H9 (cell line): ENCODE measurements around the gene GSG1L. TPM values are rescaled to one million over a fixed set of nuclear protein-coding genes. Genes with fewer than 3 reads are reported as not detected.

Experiments used
- DNase-seq: peaks from one replicate; pipeline ENCODE4 v3.0.0-alpha.2; 2017
- H2AFZ ChIP-seq: one replicate; pipeline ENCODE4 v1.6.1; 2013; ENCODE audit warnings: mild to moderate bottlenecking, low read length, control low read depth, moderate library complexity
- H2AK5ac ChIP-seq: 2 replicates; pipeline ENCODE4 v1.6.1; 2013; ENCODE audit warnings: low read length, control low read depth, mixed read lengths; ENCODE audit not compliant: insufficient read length
- H2BK120ac ChIP-seq: one replicate; pipeline ENCODE4 v1.6.1; 2013; ENCODE audit warnings: low read depth, mild to moderate bottlenecking, low read length, control low read depth, inconsistent platforms; ENCODE audit not compliant: poor library complexity, severe bottlenecking
- H2BK12ac ChIP-seq: 2 replicates; pipeline ENCODE4 v1.6.1; 2013; ENCODE audit warnings: low read length, control low read depth, mixed read lengths, low read depth; ENCODE audit not compliant: insufficient read length
- H2BK15ac ChIP-seq: 2 replicates; pipeline ENCODE4 v1.6.1; 2013; ENCODE audit warnings: low read depth, low read length, control low read depth
- H2BK20ac ChIP-seq: one replicate; pipeline ENCODE4 v1.6.1; 2013; ENCODE audit warnings: low read depth, mild to moderate bottlenecking, low read length, control low read depth, inconsistent platforms; ENCODE audit not compliant: poor library complexity, severe bottlenecking
- H2BK5ac ChIP-seq: 2 replicates; pipeline ENCODE4 v1.6.1; 2013; ENCODE audit warnings: low read length, control low read depth, mixed read lengths; ENCODE audit not compliant: insufficient read length
- H3K14ac ChIP-seq: 2 replicates; pipeline ENCODE4 v1.6.1; 2013; ENCODE audit warnings: low read length, control low read depth; ENCODE audit not compliant: insufficient read depth
- H3K18ac ChIP-seq: 2 replicates; pipeline ENCODE4 v1.6.1; 2013; ENCODE audit warnings: low read depth, mild to moderate bottlenecking, mixed read lengths, low read length, control low read depth; ENCODE audit not compliant: insufficient read length
- H3K23ac ChIP-seq: 2 replicates; pipeline ENCODE4 v1.6.1; 2013; ENCODE audit warnings: low read length, control low read depth, mixed read lengths, low read depth; ENCODE audit not compliant: insufficient read length
- H3K23me2 ChIP-seq: 2 replicates; pipeline ENCODE4 v1.6.1; 2013; ENCODE audit warnings: low read depth, mild to moderate bottlenecking, mixed read lengths, low read length, control low read depth; ENCODE audit not compliant: insufficient read length, poor library complexity, severe bottlenecking
- H3K27ac ChIP-seq: 2 replicates; pipeline ENCODE4 v1.5.1; 2013; ENCODE audit warnings: low read length, control low read depth, mixed read lengths, low read depth; ENCODE audit not compliant: insufficient read length
- H3K27me3 ChIP-seq: 2 replicates; pipeline ENCODE4 v1.6.1; 2013; ENCODE audit warnings: low read length, control low read depth, inconsistent platforms; ENCODE audit not compliant: insufficient read depth
- H3K4ac ChIP-seq: 2 replicates; pipeline ENCODE4 v1.6.1; 2013; ENCODE audit warnings: low read depth, mild to moderate bottlenecking, control low read depth, inconsistent platforms, low read length, moderate library complexity
- H3K4me1 ChIP-seq: 2 replicates; pipeline ENCODE4 v1.6.1; 2013; ENCODE audit warnings: low read length, control low read depth, inconsistent platforms; ENCODE audit not compliant: insufficient read depth
- H3K4me2 ChIP-seq: 2 replicates; pipeline ENCODE4 v1.6.1; 2013; ENCODE audit warnings: low read length, control low read depth, mixed read lengths; ENCODE audit not compliant: insufficient read length, insufficient read depth
- H3K56ac ChIP-seq: 2 replicates; pipeline ENCODE4 v1.6.1; 2013; ENCODE audit warnings: low read depth, mild to moderate bottlenecking, mixed read lengths, low read length, control low read depth; ENCODE audit not compliant: insufficient read length
- H3K79me1 ChIP-seq: 2 replicates; pipeline ENCODE4 v1.6.1; 2013; ENCODE audit warnings: low read depth, mild to moderate bottlenecking, moderate library complexity, low read length, control low read depth, inconsistent platforms; ENCODE audit not compliant: insufficient read depth, poor library complexity, severe bottlenecking
- H3K79me2 ChIP-seq: 2 replicates; pipeline ENCODE4 v1.6.1; 2013; ENCODE audit warnings: low read length, control low read depth, inconsistent platforms; ENCODE audit not compliant: insufficient read depth
- H3K9ac ChIP-seq: 2 replicates; pipeline ENCODE4 v1.6.1; 2013; ENCODE audit warnings: low read length, control low read depth, mixed read lengths; ENCODE audit not compliant: insufficient read length; ENCODE audit errors: extremely low read depth
- H3K9me3 ChIP-seq: one replicate; pipeline ENCODE4 v1.6.1; 2013; ENCODE audit warnings: low read depth, low read length, inconsistent platforms; ENCODE audit not compliant: control insufficient read depth
- H3T11ph ChIP-seq: one replicate; pipeline ENCODE4 v1.6.1; 2013; ENCODE audit warnings: mild to moderate bottlenecking, low read length, control low read depth, inconsistent platforms
- H4K20me1 ChIP-seq: one replicate; pipeline ENCODE4 v1.6.1; 2013; ENCODE audit not compliant: control insufficient read depth, insufficient read length, insufficient read depth
- H4K5ac ChIP-seq: 2 replicates; pipeline ENCODE4 v1.6.1; 2013; ENCODE audit warnings: low read depth, mild to moderate bottlenecking, mixed read lengths, low read length, control low read depth; ENCODE audit not compliant: insufficient read length
- H4K8ac ChIP-seq: replicated peaks from 2 replicates; pipeline ENCODE4 v1.6.1; 2013; ENCODE audit warnings: low read length, control low read depth, mixed read lengths, low read depth; ENCODE audit not compliant: insufficient read length
- H4K91ac ChIP-seq: 2 replicates; pipeline ENCODE4 v1.6.1; 2013; ENCODE audit warnings: low read depth, mild to moderate bottlenecking, moderate library complexity, mixed read lengths, low read length, control low read depth; ENCODE audit not compliant: insufficient read length
- H3K27ac Mint-ChIP-seq, 3 experiments: 2 replicates in 2 of 3; 3 replicates in 1 of 3; pipeline ENCODE4 v1.8.0; 2020 to 2021; ENCODE audit warnings: mixed read lengths in 3 of 3, mild to moderate bottlenecking in 1 of 3, moderate library complexity in 1 of 3
- H3K27me3 Mint-ChIP-seq: 2 replicates; pipeline ENCODE4 v1.8.0; 2021; ENCODE audit warnings: low read depth, mild to moderate bottlenecking, moderate library complexity, mixed read lengths
- H3K36me3 Mint-ChIP-seq, 3 experiments: 2 replicates in 2 of 3; 3 replicates in 1 of 3; pipeline ENCODE4 v1.8.0; 2020 to 2021; ENCODE audit warnings: low read depth in 3 of 3, mixed read lengths in 3 of 3; ENCODE audit not compliant: insufficient read depth in 1 of 3
- H3K4me1 Mint-ChIP-seq, 2 experiments: 2 replicates each; pipeline ENCODE4 v1.8.0; 2020; ENCODE audit warnings: mixed read lengths in 2 of 2
- H3K4me3 Mint-ChIP-seq, 2 experiments: 2 replicates in 1 of 2; 3 replicates in 1 of 2; pipeline ENCODE4 v1.8.0; 2020 to 2021; ENCODE audit warnings: mild to moderate bottlenecking in 2 of 2, mixed read lengths in 2 of 2, moderate library complexity in 1 of 2
- H3K9me3 Mint-ChIP-seq, 2 experiments: 2 replicates in 1 of 2; 3 replicates in 1 of 2; pipeline ENCODE4 v1.8.0; 2020; ENCODE audit warnings: mild to moderate bottlenecking in 2 of 2, mixed read lengths in 2 of 2, moderate library complexity in 1 of 2
- CTCF ChIP-seq: fragments of 200-600 bp; sonication (generic); conservative IDR thresholded peaks from 3 replicates; pipeline ENCODE4 v1.8.0; 2021; ENCODE audit warnings: antibody characterized with exemption, mild to moderate bottlenecking
- WGBS: extraction: QIAGEN DNeasy Blood & Tissue Kit; methylation state at CpG from one replicate; pipeline ENCODE4 v1.1.7; 2013; ENCODE audit warnings: missing lambda C conversion rate, low lambda C conversion rate, mixed read lengths; ENCODE audit not compliant: insufficient read length; ENCODE audit errors: extremely low coverage; 5-methylcytosine and 5-hydroxymethylcytosine counted together
- total RNA-seq: library from RNA; stranded (reverse); gene quantifications from 2 replicates; pipeline ENCODE4 v1.2.1, GENCODE V29; 2021

Gene GSG1L
- total RNA-seq, 1 experiment from 2014 or later = 0.35 TPM

GRCh38 chr16:27748868-27749546 lies 314.5 kb downstream of the GSG1L start:
- peak; percentile 60 for TF ChIP-seq CTCF
- H3K56ac ChIP-seq = no peak overlapping the region
- no peaks in the 10 kb centered on the region for H3K9me3 ChIP-seq
- no peak overlapping the region for H3K23ac ChIP-seq
- no peaks in the 10 kb centered on the region for H3K27me3 Mint-ChIP-seq
- no CpG with 5 or more reads among the region's 12 CpGs for WGBS
- no peak overlapping the region for H2BK5ac ChIP-seq
- no peaks in the 10 kb centered on the region for H3K23me2 ChIP-seq
- H2AFZ ChIP-seq = no peak overlapping the region
- no peak overlapping the region for H3K4ac ChIP-seq
- no peak overlapping the region for H2BK120ac ChIP-seq
- H4K5ac ChIP-seq = no peak overlapping the region
- H4K20me1 ChIP-seq = no peaks in the 10 kb centered on the region
- peaks cover 5 to 8% of the 10 kb centered on the region in 2 experiments; a peak in 3 of 4 replicates for H3K4me1 Mint-ChIP-seq
- no peak overlapping the region for H2BK12ac ChIP-seq
- H3K18ac ChIP-seq = no peak overlapping the region
- H3K27me3 ChIP-seq = no peaks in the 10 kb centered on the region
- H4K91ac ChIP-seq = no peak overlapping the region
- peak; percentile 75 for DNase-seq
- peaks cover 0 to 9% (median 0%) of the 10 kb centered on the region in 3 experiments; a peak in 2 of 7 replicates for H3K36me3 Mint-ChIP-seq
- no peak overlapping the region for H2AK5ac ChIP-seq
- H3K9ac ChIP-seq = no peak overlapping the region
- no peak overlapping the region for H3T11ph ChIP-seq
- no peak overlapping the region for H4K8ac ChIP-seq
- no peaks in the 10 kb centered on the region for H3K4me1 ChIP-seq
- no peak overlapping the region for H3K4me2 ChIP-seq
- H3K9me3 Mint-ChIP-seq = no peaks in the 10 kb centered on the region; a peak in 1 of 5 replicates
- no peaks in the 10 kb centered on the region for H3K79me1 ChIP-seq
- no peak overlapping the region for H3K14ac ChIP-seq
- H2BK20ac ChIP-seq = no peak overlapping the region
- H2BK15ac ChIP-seq = no peak overlapping the region
- no peak overlapping the region for H3K4me3 Mint-ChIP-seq
- H3K27ac ChIP-seq = no peak overlapping the region
- H3K27ac Mint-ChIP-seq = peak overlapping the region in 1 of 3 experiments; percentile 12; a peak in 1 of 7 replicates
- no peaks in the 10 kb centered on the region for H3K79me2 ChIP-seq
